Measurements from ENCODE around the gene NAT10. TPM values are rescaled to one million over a fixed set of nuclear protein-coding genes. Genes with fewer than 3 reads are reported as not detected.

NAT10 gene
- total RNA-seq, 5 donors from 2014 or later (not counting 1 experiment from before 2014, with no cell fraction given), result 55.0 to 84.0 (median 73.5) TPM

DNA sequence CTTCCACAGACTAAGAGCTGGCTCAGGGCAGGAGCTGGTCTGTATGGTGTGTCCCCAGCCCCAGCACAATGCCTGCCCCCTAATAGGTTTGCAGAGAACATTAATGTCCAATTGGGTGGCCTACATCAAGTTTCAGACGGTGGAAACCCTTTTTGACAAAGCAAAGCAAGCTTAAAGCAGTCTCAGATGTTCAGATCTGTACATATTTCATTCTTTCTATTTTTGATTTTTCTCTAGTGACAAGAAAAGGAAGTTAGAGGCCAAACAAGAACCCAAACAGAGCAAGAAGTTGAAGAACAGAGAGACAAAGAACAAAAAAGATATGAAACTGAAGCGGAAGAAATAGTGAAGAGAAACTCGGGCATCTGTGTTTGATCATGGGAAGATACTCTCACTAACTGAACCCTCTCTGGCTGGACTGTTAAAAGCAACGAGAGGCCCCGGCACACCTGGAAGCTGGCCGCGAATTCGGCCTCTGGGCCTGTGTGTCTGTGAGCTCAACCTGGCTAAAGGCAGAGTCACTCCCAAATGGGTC is 40.5 kb downstream of the NAT10 start:
- POLR2A ChIA-PET, result interaction anchor here in 1 of 2 donors (0.6 kb wide), 1 partner anchor 1842 kb away, joined by 4 read pairs; no protein-coding TSS in a partner anchor
- no peaks in the 10 kb centered on the region for H3K9me3 ChIP-seq

DNA sequence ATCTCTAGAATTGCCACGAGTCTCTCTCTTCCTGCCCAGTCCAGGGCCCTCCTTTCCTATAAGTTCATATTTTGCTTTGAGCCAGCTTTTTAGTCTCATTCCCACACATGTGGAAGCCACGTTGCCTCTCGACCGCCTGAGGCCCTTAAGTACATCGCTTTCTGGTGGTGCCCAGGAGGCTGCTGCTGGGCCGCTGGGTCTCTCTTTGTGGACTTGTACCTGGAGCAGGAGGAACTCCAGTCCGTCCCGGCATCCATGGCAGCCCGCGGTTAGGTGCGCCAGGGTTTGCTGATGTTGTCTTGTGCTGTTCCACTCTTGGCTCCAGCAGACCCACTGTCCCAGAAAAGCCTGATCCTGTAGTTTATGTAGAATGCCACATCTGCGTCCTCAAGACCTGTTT is 41.0 kb downstream of the NAT10 start:
- Histone ChIP-seq H3K27ac (ENCODE audit: low read length) (no peak overlapping the region), H3K36me3 (ENCODE audit: control insufficient read depth in 2 of 2, extremely low read depth in 1 of 2, insufficient read depth in 1 of 2, low read length in 1 of 2) (peaks cover 27 to 92% of the 10 kb centered on the region in 2 donors), H3K27me3 (replicated peaks in 1 of 2; ENCODE audit: control insufficient read depth in 2 of 2, extremely low read depth in 1 of 2, insufficient read depth in 2 of 2, low read length in 1 of 2) (no peaks in the 10 kb centered on the region), H3K4me3 (ENCODE audit: control insufficient read depth in 1 of 2, extremely low read depth in 1 of 2, low read length in 1 of 2) (no peak overlapping the region), H3K9me3 (no peaks in the 10 kb centered on the region), H3K4me1 (ENCODE audit: control insufficient read depth in 1 of 2, extremely low read depth in 1 of 2, insufficient read depth in 2 of 2, low read length in 2 of 2) (no peaks in the 10 kb centered on the region)
- Mint-ChIP-seq H3K36me3 (peaks cover 58% of the 10 kb centered on the region), H3K27ac (no peak overlapping the region), H3K4me1 (no peaks in the 10 kb centered on the region), H3K4me3 (no peak overlapping the region), H3K27me3 (no peaks in the 10 kb centered on the region), H3K9me3 (no peaks in the 10 kb centered on the region)
- no peak for DNase-seq
- ChIA-PET POLR2A (interaction anchor here in 1 of 2 donors (0.6 kb wide), 1 partner anchor 1842 kb away, joined by 4 read pairs; no protein-coding TSS in a partner anchor), CTCF (no interaction called here)
- ATAC-seq (replicated peaks in 1 of 4), result no peak
- WGBS (ENCODE audit: insufficient coverage), result 94% methylated on average over 7 of the region's 12 CpGs

More for the DNA sequence above, 40.5 kb downstream of the NAT10 start:
- 96% methylated on average over 5 of the region's 8 CpGs for WGBS (ENCODE audit: insufficient coverage)
- CTCF ChIA-PET, result no interaction called here
- DNase-seq (no peak), ATAC-seq (replicated peaks in 1 of 4) (no peak)
- Mint-ChIP-seq H3K27ac (no peak overlapping the region), H3K4me1 (no peaks in the 10 kb centered on the region), H3K27me3 (no peaks in the 10 kb centered on the region), H3K36me3 (peaks cover 63% of the 10 kb centered on the region), H3K4me3 (no peak overlapping the region), H3K9me3 (no peaks in the 10 kb centered on the region)
- no peak overlapping the region for H3K4me3 ChIP-seq (ENCODE audit: control insufficient read depth in 1 of 2, extremely low read depth in 1 of 2, low read length in 1 of 2)
- no peaks in the 10 kb centered on the region for H3K4me1 ChIP-seq (ENCODE audit: control insufficient read depth in 1 of 2, extremely low read depth in 1 of 2, insufficient read depth in 2 of 2, low read length in 2 of 2)
- peaks cover 28 to 97% of the 10 kb centered on the region in 2 donors for H3K36me3 ChIP-seq (ENCODE audit: control insufficient read depth in 2 of 2, extremely low read depth in 1 of 2, insufficient read depth in 1 of 2, low read length in 1 of 2)
- no peak overlapping the region for H3K27ac ChIP-seq (ENCODE audit: low read length)
- no peaks in the 10 kb centered on the region for H3K27me3 ChIP-seq (replicated peaks in 1 of 2; ENCODE audit: control insufficient read depth in 2 of 2, extremely low read depth in 1 of 2, insufficient read depth in 2 of 2, low read length in 1 of 2)

DNA sequence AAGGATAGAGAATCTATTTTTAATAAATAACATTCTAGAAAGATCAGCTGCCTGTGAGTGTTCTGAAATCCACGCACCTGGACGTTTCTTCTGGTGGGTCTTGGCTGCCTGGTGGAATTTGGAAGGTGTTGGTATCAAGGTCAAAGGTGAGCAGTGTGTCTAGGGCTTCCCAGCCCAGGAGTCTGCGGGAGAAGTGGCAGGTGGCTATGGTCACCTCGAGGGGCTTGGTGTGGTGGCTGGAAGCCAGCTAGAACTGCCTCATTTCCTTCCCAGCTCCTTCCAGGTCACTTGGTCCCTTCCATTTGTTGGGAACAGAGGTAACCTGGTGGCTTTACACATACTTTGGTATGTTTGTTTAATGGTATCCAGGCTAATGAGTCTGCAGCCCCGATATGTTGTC is 41.4 kb downstream of the NAT10 start:
- Mint-ChIP-seq H3K4me3 (no peak overlapping the region), H3K4me1 (no peaks in the 10 kb centered on the region), H3K36me3 (peaks cover 55% of the 10 kb centered on the region), H3K27me3 (no peaks in the 10 kb centered on the region), H3K9me3 (no peaks in the 10 kb centered on the region), H3K27ac (no peak overlapping the region)
- H3K4me1 ChIP-seq (ENCODE audit: control insufficient read depth in 1 of 2, extremely low read depth in 1 of 2, insufficient read depth in 2 of 2, low read length in 2 of 2), result no peaks in the 10 kb centered on the region
- CTCF ChIA-PET, result no interaction called here
- H3K27me3 ChIP-seq (replicated peaks in 1 of 2; ENCODE audit: control insufficient read depth in 2 of 2, extremely low read depth in 1 of 2, insufficient read depth in 2 of 2, low read length in 1 of 2), result no peaks in the 10 kb centered on the region
- no peaks in the 10 kb centered on the region for H3K9me3 ChIP-seq
- no peak overlapping the region for H3K27ac ChIP-seq (ENCODE audit: low read length)
- 93% methylated on average over 3 of the region's 5 CpGs for WGBS (ENCODE audit: insufficient coverage)
- H3K4me3 ChIP-seq (ENCODE audit: control insufficient read depth in 1 of 2, extremely low read depth in 1 of 2, low read length in 1 of 2), result no peak overlapping the region
- H3K36me3 ChIP-seq (ENCODE audit: control insufficient read depth in 2 of 2, extremely low read depth in 1 of 2, insufficient read depth in 1 of 2, low read length in 1 of 2), result peaks cover 23 to 87% of the 10 kb centered on the region in 2 donors
- no peak for ATAC-seq (replicated peaks in 1 of 4)
- POLR2A ChIA-PET, result no interaction called here
- no peak for DNase-seq

DNA sequence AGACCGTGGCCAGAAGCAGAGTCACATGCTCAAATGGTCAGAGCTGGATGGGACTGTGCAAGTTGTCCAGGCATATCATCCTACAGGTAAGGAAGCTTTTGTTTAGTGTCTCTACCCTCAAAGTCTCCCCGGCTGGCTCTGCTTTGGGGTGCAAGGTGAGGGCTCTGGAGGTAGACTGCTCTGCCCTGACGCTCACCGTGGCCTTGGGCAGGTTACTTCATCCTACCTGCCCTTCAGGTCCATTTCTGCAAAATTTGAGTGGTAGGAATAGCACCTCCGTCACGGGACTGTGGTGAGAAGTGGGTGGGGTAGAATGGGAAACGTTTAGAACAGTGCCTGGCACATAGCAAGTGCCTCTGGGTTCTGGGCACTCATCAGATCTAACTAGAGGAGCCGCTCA is 42.2 kb downstream of the NAT10 start:
- ChIA-PET POLR2A (no interaction called here), CTCF (interaction anchor here in 1 of 2 donors (0.6 kb wide), 1 partner anchor 1343 kb away, joined by 3 read pairs; no protein-coding TSS in a partner anchor)
- no peaks in the 10 kb centered on the region for H3K27me3 Mint-ChIP-seq
- H3K9me3 Mint-ChIP-seq, result no peaks in the 10 kb centered on the region
- Histone ChIP-seq H3K4me3 (ENCODE audit: control insufficient read depth in 1 of 2, extremely low read depth in 1 of 2, low read length in 1 of 2) (no peak overlapping the region), H3K9me3 (no peaks in the 10 kb centered on the region), H3K36me3 (ENCODE audit: control insufficient read depth in 2 of 2, extremely low read depth in 1 of 2, insufficient read depth in 1 of 2, low read length in 1 of 2) (peaks cover 23 to 80% of the 10 kb centered on the region in 2 donors), H3K27me3 (replicated peaks in 1 of 2; ENCODE audit: control insufficient read depth in 2 of 2, extremely low read depth in 1 of 2, insufficient read depth in 2 of 2, low read length in 1 of 2) (no peaks in the 10 kb centered on the region), H3K27ac (ENCODE audit: low read length) (no peak overlapping the region), H3K4me1 (ENCODE audit: control insufficient read depth in 1 of 2, extremely low read depth in 1 of 2, insufficient read depth in 2 of 2, low read length in 2 of 2) (no peaks in the 10 kb centered on the region)
- WGBS (ENCODE audit: insufficient coverage), result 90% methylated on average over 4 of the region's 8 CpGs
- H3K4me3 Mint-ChIP-seq, result no peak overlapping the region
- ATAC-seq (replicated peaks in 1 of 4) (no peak), DNase-seq (no peak)
- no peak overlapping the region for H3K27ac Mint-ChIP-seq
- H3K4me1 Mint-ChIP-seq, result no peaks in the 10 kb centered on the region
- H3K36me3 Mint-ChIP-seq, result peaks cover 51% of the 10 kb centered on the region

DNA sequence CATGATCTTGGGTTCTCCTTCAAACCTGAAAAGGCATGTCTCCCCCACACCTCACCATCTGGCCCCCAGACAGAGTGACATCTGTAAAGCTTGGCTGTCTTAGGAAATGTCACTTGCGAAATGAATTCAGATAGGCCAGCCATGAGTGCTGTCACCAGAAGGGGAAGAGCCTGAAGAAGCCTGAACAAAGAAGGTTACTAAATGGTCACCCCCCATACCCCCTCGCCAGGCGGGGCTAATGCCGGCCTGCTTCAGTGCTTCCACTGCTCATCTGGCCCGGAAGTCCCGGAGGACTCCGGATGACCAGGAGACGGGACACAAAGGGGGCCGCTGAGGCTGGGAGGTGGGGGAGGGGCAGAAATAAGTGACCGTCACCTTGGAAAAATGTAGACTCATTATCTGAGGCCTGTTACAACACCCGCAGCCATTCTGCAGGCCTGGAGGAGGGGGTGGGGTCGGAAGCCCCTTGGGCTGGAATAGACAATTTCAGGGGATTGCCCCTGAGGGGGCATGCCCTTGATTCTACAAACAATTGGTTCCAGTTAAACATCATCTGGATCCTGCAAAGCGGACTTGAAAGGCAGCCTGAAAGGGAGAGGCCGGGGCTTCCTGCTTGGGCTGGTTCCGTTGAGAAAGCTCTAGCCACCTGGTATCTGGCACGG is 43.2 kb downstream of the NAT10 start:
- ChIA-PET POLR2A (no interaction called here), CTCF (no interaction called here)
- ATAC-seq (replicated peaks in 1 of 4) (no peak), DNase-seq (no peak)
- H3K9me3 Mint-ChIP-seq, result no peaks in the 10 kb centered on the region
- H3K27ac ChIP-seq (ENCODE audit: low read length), result no peak overlapping the region
- H3K9me3 ChIP-seq, result no peaks in the 10 kb centered on the region
- no peak overlapping the region for H3K4me3 Mint-ChIP-seq
- H3K27ac Mint-ChIP-seq, result no peak overlapping the region
- 100% methylated on average over 4 of the region's 16 CpGs for WGBS (ENCODE audit: insufficient coverage)
- peaks cover 0 to 11% (median 4%) of the 10 kb centered on the region in 3 donors for H3K4me1 Mint-ChIP-seq
- H3K27me3 ChIP-seq (replicated peaks in 1 of 2; ENCODE audit: control insufficient read depth in 2 of 2, extremely low read depth in 1 of 2, insufficient read depth in 2 of 2, low read length in 1 of 2), result no peaks in the 10 kb centered on the region
- peaks cover 40% of the 10 kb centered on the region for H3K36me3 Mint-ChIP-seq
- no peaks in the 10 kb centered on the region for H3K27me3 Mint-ChIP-seq
- H3K36me3 ChIP-seq (ENCODE audit: control insufficient read depth in 2 of 2, extremely low read depth in 1 of 2, insufficient read depth in 1 of 2, low read length in 1 of 2), result peaks cover 14 to 70% of the 10 kb centered on the region in 2 donors
- H3K4me1 ChIP-seq (ENCODE audit: control insufficient read depth in 1 of 2, extremely low read depth in 1 of 2, insufficient read depth in 2 of 2, low read length in 2 of 2), result no peaks in the 10 kb centered on the region
- no peak overlapping the region for H3K4me3 ChIP-seq (ENCODE audit: control insufficient read depth in 1 of 2, extremely low read depth in 1 of 2, low read length in 1 of 2)

DNA sequence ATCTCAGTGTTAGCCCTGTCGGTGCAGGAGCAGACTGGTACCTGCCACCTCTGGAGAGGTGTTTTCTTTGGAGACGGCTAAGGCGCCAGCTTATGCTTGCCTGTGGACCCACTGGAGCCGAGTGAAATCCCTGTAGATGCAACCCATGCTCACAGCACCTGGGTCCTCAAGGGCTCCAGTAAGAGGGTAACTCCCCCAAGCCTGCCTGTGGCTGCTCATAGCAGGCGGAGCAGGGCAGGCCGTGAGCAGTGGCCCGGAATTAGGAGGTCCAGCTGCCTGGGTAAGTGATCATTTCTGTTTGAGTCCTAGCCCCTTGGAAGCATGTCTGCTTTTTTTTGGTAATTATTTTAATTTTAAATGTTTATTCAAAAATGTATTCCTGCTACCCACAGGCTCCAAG is 43.8 kb downstream of the NAT10 start:
- ATAC-seq (replicated peaks in 1 of 4) (no peak), DNase-seq (no peak)
- Mint-ChIP-seq H3K4me3 (no peak overlapping the region), H3K27me3 (no peaks in the 10 kb centered on the region), H3K36me3 (peaks cover 40% of the 10 kb centered on the region), H3K4me1 (peaks cover 0 to 11% (median 5%) of the 10 kb centered on the region in 3 donors), H3K9me3 (no peaks in the 10 kb centered on the region), H3K27ac (no peak overlapping the region)
- Histone ChIP-seq H3K27me3 (replicated peaks in 1 of 2; ENCODE audit: control insufficient read depth in 2 of 2, extremely low read depth in 1 of 2, insufficient read depth in 2 of 2, low read length in 1 of 2) (no peaks in the 10 kb centered on the region), H3K36me3 (ENCODE audit: control insufficient read depth in 2 of 2, extremely low read depth in 1 of 2, insufficient read depth in 1 of 2, low read length in 1 of 2) (peaks cover 14 to 64% of the 10 kb centered on the region in 2 donors), H3K27ac (ENCODE audit: low read length) (no peak overlapping the region), H3K4me1 (ENCODE audit: control insufficient read depth in 1 of 2, extremely low read depth in 1 of 2, insufficient read depth in 2 of 2, low read length in 2 of 2) (no peaks in the 10 kb centered on the region), H3K4me3 (ENCODE audit: control insufficient read depth in 1 of 2, extremely low read depth in 1 of 2, low read length in 1 of 2) (no peak overlapping the region), H3K9me3 (no peaks in the 10 kb centered on the region)
- CTCF ChIA-PET, result interaction anchor here in 1 of 2 donors (1.0 kb wide), 1 partner anchor 343 kb away, joined by 3 read pairs; no protein-coding TSS in a partner anchor
- POLR2A ChIA-PET, result no interaction called here
- 100% methylated on average over 4 of the region's 7 CpGs for WGBS (ENCODE audit: insufficient coverage)
